Gastrocnemius medialis (tissue), 4 donors: Measurements from ENCODE around the gene SPG7.

Source experiments
- CTCF ChIP-seq, 5 experiments: fragments of 450-650 bp in 3 of 5; fragments of 200-600 bp in 2 of 5; sonication (generic) in 2 of 5; IDR thresholded peaks in 4 of 5; conservative IDR thresholded peaks in 1 of 5; 1 replicate in 4 of 5; 2 replicates in 1 of 5; pipeline ENCODE4 v1.5.1; 2016 to 2019; ENCODE audit warnings: antibody characterized with exemption in 5 of 5, mild to moderate bottlenecking in 3 of 5, moderate library complexity in 3 of 5
- POLR2A ChIP-seq, 2 donors: fragments of 450-650 bp; IDR thresholded peaks; one replicate each; pipeline ENCODE4 v1.6.1; 2017; ENCODE audit warnings: antibody characterized with exemption in 2 of 2, mild to moderate bottlenecking in 2 of 2, moderate library complexity in 2 of 2

- TF ChIP-seq CTCF (IDR thresholded peaks at IDR 0.05 in 4 of 5, conservative IDR thresholded peaks at IDR 0.05 in 1 of 5) (no peak), POLR2A (IDR thresholded peaks at IDR 0.05) (no peak)
Measured at GRCh38 chr16:89544113-89544512, 35.9 kb downstream of the SPG7 start.
